GM21515 (cell line): ENCODE results near the gene VIT.

Source experiments
- ATAC-seq: cut with Tn5 transposase; IDR thresholded peaks from one replicate; pipeline ENCODE4 v1.9.1; 2021; ENCODE audit not compliant: unreplicated experiment

VIT gene

GRCh38 chr2:36854241-36854640 is 157.7 kb downstream of the VIT start:
- no peak for ATAC-seq

GRCh38 chr2:36855429-36855828 is 158.9 kb downstream of the VIT start:
- ATAC-seq: no peak

DNA sequence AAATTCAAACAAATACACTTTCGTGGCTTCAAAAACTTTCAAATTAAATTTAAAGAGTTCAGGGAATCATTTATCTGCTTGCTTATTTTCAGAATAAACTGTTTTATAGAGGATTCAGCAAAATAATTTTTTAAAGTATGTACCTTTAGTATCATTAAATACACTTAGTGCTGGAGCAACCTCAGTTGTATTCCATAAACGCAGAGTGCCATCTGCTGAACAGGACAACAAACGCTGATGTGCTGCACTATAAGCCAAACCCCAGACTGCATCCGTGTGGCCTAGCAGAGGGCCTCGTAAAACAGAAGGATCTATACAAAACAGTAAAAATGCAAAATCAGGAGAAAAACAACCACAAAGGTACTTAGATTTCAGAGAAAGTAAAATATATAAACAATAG is 161.2 kb downstream of the VIT start:
- no peak for ATAC-seq

GRCh38 chr2:36858551-36859365 is 162.3 kb downstream of the VIT start:
- ATAC-seq: no peak

- no peak for ATAC-seq
Measured at GRCh38 chr2:36859366-36859792, 162.9 kb downstream of the VIT start.

DNA sequence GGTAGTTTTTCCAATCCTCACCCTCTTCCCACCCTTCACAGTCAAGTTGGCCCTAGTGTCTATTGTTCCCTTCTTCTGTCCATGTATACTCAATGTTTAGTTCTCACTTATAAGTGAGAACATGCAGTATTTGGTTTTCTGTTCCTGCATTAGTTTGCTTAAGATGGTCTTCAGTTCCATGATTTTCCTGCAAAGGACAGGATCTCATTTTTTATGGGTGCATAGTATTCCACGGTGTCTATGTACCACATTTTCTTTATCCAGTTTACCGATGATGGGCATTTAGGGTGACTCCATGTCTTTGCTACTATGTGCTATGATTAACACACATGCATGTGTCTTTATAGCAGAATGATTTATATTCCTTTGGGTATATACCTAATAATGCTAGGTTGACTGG is 165.4 kb downstream of the VIT start:
- ATAC-seq: no peak
